HepG2 (cell line): Measurements from ENCODE around the gene SEMA3B. TPM values are rescaled to one million over a fixed set of nuclear protein-coding genes. Genes with fewer than 3 reads are reported as not detected.

Experiments
- HNRNPL ChIP-seq: fragments of 200-400 bp; formaldehyde crosslinking; IDR thresholded peaks from 2 replicates; pipeline ENCODE4 v1.6.1; 2017; ENCODE audit warnings: mild to moderate bottlenecking, low read depth, low read length
- IRF1 ChIP-seq: sonication (generic); formaldehyde crosslinking; IDR thresholded peaks from 2 replicates; pipeline ENCODE4 v1.4.0; 2020; ENCODE audit warnings: low read depth, mild to moderate bottlenecking, missing genetic modification reagents
- KLF16 ChIP-seq, 2 experiments: sonication (generic) in 1 of 2; formaldehyde crosslinking in 1 of 2; IDR thresholded peaks; 2 replicates each; pipeline versions ENCODE4 v1.6.1 to v1.8.0; 2016 to 2023; ENCODE audit warnings: missing genetic modification reagents in 2 of 2, missing compliant biosample characterization in 1 of 2
- MLLT10 ChIP-seq: sonication (generic); formaldehyde crosslinking; IDR thresholded peaks from 2 replicates; pipeline ENCODE4 v1.4.0; 2020; ENCODE audit warnings: missing genetic modification reagents
- NAIF1 ChIP-seq: sonication (generic); formaldehyde crosslinking; IDR thresholded peaks from 2 replicates; pipeline ENCODE4 v1.5.0; 2020; ENCODE audit warnings: mild to moderate bottlenecking, missing genetic modification reagents, borderline replicate concordance
- NR2C2 ChIP-seq: sonication (generic); formaldehyde crosslinking; IDR thresholded peaks from 2 replicates; pipeline ENCODE4 v1.4.0; 2020; ENCODE audit warnings: missing genetic modification reagents, mild to moderate bottlenecking, moderate library complexity, borderline replicate concordance
- PATZ1 ChIP-seq: sonication (generic); formaldehyde crosslinking; IDR thresholded peaks from 2 replicates; pipeline ENCODE4 v1.4.0; 2020; ENCODE audit warnings: missing genetic modification reagents
- POGZ ChIP-seq: sonication (generic); formaldehyde crosslinking; IDR thresholded peaks from 2 replicates; pipeline ENCODE4 v1.4.0; 2020; ENCODE audit warnings: mild to moderate bottlenecking, missing genetic modification reagents
- SIX1 ChIP-seq: sonication (generic); formaldehyde crosslinking; IDR thresholded peaks from 2 replicates; pipeline ENCODE4 v1.4.0; 2020; ENCODE audit warnings: missing genetic modification reagents, borderline replicate concordance
- SMAD9 ChIP-seq: sonication (generic); formaldehyde crosslinking; IDR thresholded peaks from 2 replicates; pipeline ENCODE4 v1.5.1; 2020; ENCODE audit warnings: mild to moderate bottlenecking, missing genetic modification reagents
- SNAPC5 ChIP-seq: sonication (generic); formaldehyde crosslinking; IDR thresholded peaks from 2 replicates; pipeline ENCODE4 v1.8.1; 2023; ENCODE audit warnings: mild to moderate bottlenecking, missing genetic modification reagents, borderline replicate concordance
- TARDBP ChIP-seq: sonication (generic); formaldehyde crosslinking; IDR thresholded peaks from 2 replicates; pipeline ENCODE4 v1.8.0; 2022; ENCODE audit warnings: mild to moderate bottlenecking, missing genetic modification reagents
- THAP11 ChIP-seq: IDR thresholded peaks from 2 replicates; pipeline ENCODE4 v1.6.1; 2016; ENCODE audit warnings: missing biosample characterization, missing genetic modification reagents
- TMF1 ChIP-seq: sonication (generic); formaldehyde crosslinking; IDR thresholded peaks from 2 replicates; pipeline ENCODE4 v1.8.1; 2022; ENCODE audit warnings: low read depth, missing genetic modification reagents
- U2AF2 ChIP-seq: fragments of 200-400 bp; formaldehyde crosslinking; IDR thresholded peaks from 2 replicates; pipeline ENCODE4 v1.6.1; 2017; ENCODE audit warnings: low read depth, mild to moderate bottlenecking, low read length
- ZBTB7B ChIP-seq: sonication (generic); formaldehyde crosslinking; IDR thresholded peaks from 2 replicates; pipeline ENCODE4 v1.4.0; 2020; ENCODE audit warnings: missing genetic modification reagents
- ZBTB8A ChIP-seq: sonication (generic); formaldehyde crosslinking; IDR thresholded peaks from 2 replicates; pipeline ENCODE4 v1.4.0; 2020; ENCODE audit warnings: mild to moderate bottlenecking, low read depth, missing genetic modification reagents, borderline replicate concordance
- ZNF510 ChIP-seq: sonication (generic); formaldehyde crosslinking; IDR thresholded peaks from 2 replicates; pipeline ENCODE4 v1.4.0; 2020; ENCODE audit warnings: low read depth, mild to moderate bottlenecking, missing genetic modification reagents
- ZNF609 ChIP-seq: sonication (generic); formaldehyde crosslinking; IDR thresholded peaks from 2 replicates; pipeline ENCODE4 v1.4.0; 2020; ENCODE audit warnings: mild to moderate bottlenecking, missing genetic modification reagents, borderline replicate concordance
- ZNF724P ChIP-seq: sonication (generic); formaldehyde crosslinking; IDR thresholded peaks from 2 replicates; pipeline ENCODE4 v1.8.0; 2022; ENCODE audit warnings: missing genetic modification reagents, borderline replicate concordance
- polyA plus RNA-seq, 8 experiments: library from polyadenylated mRNA; depleted of rRNA in 3 of 8; stranded (reverse) in 7 of 8; unstranded in 1 of 8; fragments of >200 nt; fragmentation: Illumina TruSeq in 4 of 8; extraction: Trizol in 4 of 8; gene quantifications; 2 replicates each; pipeline versions ENCODE4 v1.2.1 to v1.2.3, GENCODE V29; 2011 to 2016; ENCODE audit warnings: low read depth in 4 of 8, missing spikeins in 1 of 8, mixed read lengths in 1 of 8; ENCODE audit not compliant: insufficient read depth in 1 of 8
- total RNA-seq, 5 experiments: library from RNA; depleted of rRNA; stranded (reverse); fragments of >200 nt; fragmentation: Illumina TruSeq; extraction: Trizol; gene quantifications; 2 replicates each; pipeline ENCODE4 v1.2.3, GENCODE V29; 2016; ENCODE audit warnings: low read depth in 1 of 5

Gene SEMA3B
- total and polyA plus RNA-seq, 2 of the 13 experiments (the other 11 are each of a cell fraction or from before 2014, with no cell fraction given): 93.2 to 158 TPM

GRCh38 chr3:50322386-50323091 is 53.6 kb downstream of the SEMA3B start, which contains the start of gene HYAL2 (continued):
- TF ChIP-seq ZBTB8A (CRISPR knock-in tag): no peak
- no peak for TF ChIP-seq NAIF1 (CRISPR knock-in tag)
- TF ChIP-seq ZNF510 (CRISPR knock-in tag): no peak
- no peak for TF ChIP-seq TMF1 (CRISPR knock-in tag)
- no peak for TF ChIP-seq SNAPC5
- no peak for TF ChIP-seq THAP11 (CRISPR knock-in tag)
- TF ChIP-seq POGZ: no peak
- no peak for TF ChIP-seq SIX1 (CRISPR knock-in tag)
- TF ChIP-seq SMAD9 (CRISPR knock-in tag): no peak
- no peak for TF ChIP-seq TARDBP (CRISPR knock-in tag)
- TF ChIP-seq ZNF609 (CRISPR knock-in tag): no peak; the same call in 1 of the 2 replicates
- no peak; the same call in 1 of the 2 replicates for TF ChIP-seq PATZ1
- TF ChIP-seq NR2C2 (CRISPR knock-in tag): no peak
- no peak for TF ChIP-seq KLF16 (CRISPR knock-in tag; IDR thresholded peaks at IDR 0.05)
- TF ChIP-seq IRF1 (CRISPR knock-in tag): no peak
- TF ChIP-seq HNRNPL: 0 out of 2 replicates have a peak, but pooled peaks have one; percentile 56
- no peak for TF ChIP-seq U2AF2
- no peak for TF ChIP-seq ZBTB7B (CRISPR knock-in tag)
- TF ChIP-seq MLLT10 (CRISPR knock-in tag): no peak
- TF ChIP-seq ZNF724P: no peak
